Measurements from ENCODE around the gene C7orf57. TPM values are rescaled to one million over a fixed set of nuclear protein-coding genes. Genes with fewer than 3 reads are reported as not detected.
"Not testable (repeated sequence)": the region's sequence is repeated elsewhere in the genome, so short reads cannot be mapped to it uniquely, and the experiment has no call there.

Gene C7orf57
- total and polyA plus RNA-seq, 7 donors: not detected

DNA sequence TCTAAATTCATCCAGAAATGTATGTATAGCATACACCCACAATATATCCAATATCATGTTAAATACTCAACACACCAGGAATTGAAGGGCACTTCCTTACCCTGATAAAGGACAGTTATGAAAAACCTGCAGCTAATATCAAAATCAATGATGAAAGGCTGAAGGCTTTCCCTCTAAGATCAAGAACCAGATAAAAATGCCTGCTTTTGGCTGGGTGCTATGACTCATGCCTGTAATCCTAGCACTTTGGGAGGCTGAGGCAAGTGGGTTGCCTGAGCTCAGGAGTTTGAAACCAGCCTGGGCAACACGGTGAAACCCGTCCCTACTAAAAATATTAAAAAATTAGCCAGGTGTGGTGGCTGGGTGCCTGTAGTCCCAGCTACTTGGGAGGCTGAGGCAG, 32.1 kb downstream of the C7orf57 start:
- Histone ChIP-seq H3K9me3 (peaks cover 0 to 3% (median 0%) of the 10 kb centered on the region in 4 donors), H3K36me3 (no peaks in the 10 kb centered on the region), H3K27ac (no peak overlapping the region), H3K4me1 (no peaks in the 10 kb centered on the region), H3K27me3 (no peaks in the 10 kb centered on the region), H3K4me3 (no peak overlapping the region)
- intact Hi-C loops (cut with DNase I): no loop called here
- TF ChIP-seq POLR2A (IDR thresholded peaks at IDR 0.05): no peak
- TF ChIP-seq, protein P1, sequence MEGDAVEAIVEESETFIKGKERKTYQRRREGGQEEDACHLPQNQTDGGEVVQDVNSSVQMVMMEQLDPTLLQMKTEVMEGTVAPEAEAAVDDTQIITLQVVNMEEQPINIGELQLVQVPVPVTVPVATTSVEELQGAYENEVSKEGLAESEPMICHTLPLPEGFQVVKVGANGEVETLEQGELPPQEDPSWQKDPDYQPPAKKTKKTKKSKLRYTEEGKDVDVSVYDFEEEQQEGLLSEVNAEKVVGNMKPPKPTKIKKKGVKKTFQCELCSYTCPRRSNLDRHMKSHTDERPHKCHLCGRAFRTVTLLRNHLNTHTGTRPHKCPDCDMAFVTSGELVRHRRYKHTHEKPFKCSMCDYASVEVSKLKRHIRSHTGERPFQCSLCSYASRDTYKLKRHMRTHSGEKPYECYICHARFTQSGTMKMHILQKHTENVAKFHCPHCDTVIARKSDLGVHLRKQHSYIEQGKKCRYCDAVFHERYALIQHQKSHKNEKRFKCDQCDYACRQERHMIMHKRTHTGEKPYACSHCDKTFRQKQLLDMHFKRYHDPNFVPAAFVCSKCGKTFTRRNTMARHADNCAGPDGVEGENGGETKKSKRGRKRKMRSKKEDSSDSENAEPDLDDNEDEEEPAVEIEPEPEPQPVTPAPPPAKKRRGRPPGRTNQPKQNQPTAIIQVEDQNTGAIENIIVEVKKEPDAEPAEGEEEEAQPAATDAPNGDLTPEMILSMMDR (IDR thresholded peaks at IDR 0.05): no peak
- no peak for TF ChIP-seq EP300 (IDR thresholded peaks at IDR 0.05)
- TF ChIP-seq POLR2AphosphoS5 (IDR thresholded peaks at IDR 0.05): no peak
- 92 to 97% methylated on average over 2 of the region's 2 CpGs for WGBS, 2 donors
- no peak for DNase-seq

DNA sequence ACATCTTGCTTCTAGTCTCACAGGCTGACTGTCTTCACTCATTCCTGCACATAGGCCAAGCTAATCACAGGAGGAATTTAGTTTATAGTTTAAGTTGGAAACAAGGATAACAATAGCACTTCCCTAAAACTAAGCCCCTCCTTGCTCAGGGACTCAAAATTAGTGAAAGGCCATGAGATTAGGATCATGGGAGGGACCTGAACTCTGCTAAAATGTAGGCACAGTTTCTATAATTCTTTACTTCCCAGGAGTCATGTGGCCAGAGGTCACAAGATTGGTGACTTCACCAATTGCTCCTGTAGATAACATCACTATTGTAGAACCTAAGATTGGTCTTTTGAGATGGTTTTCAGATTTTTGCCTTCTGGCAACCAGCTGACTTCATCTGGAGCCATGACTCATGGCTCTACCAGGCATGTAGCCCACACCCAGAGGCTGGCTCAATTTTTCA, 38.9 kb downstream of the C7orf57 start:
- Histone ChIP-seq H3K4me3 (no peak overlapping the region), H3K4me1 (no peaks in the 10 kb centered on the region), H3K27ac (no peak overlapping the region), H3K27me3 (no peaks in the 10 kb centered on the region), H3K36me3 (no peaks in the 10 kb centered on the region), H3K9me3 (no peaks in the 10 kb centered on the region)
- DNase-seq: no peak
- intact Hi-C loops (cut with DNase I): no loop called here
- TF ChIP-seq EP300 (IDR thresholded peaks at IDR 0.05): no peak
- no peak for TF ChIP-seq POLR2A (IDR thresholded peaks at IDR 0.05)
- TF ChIP-seq POLR2AphosphoS5 (IDR thresholded peaks at IDR 0.05): no peak
- TF ChIP-seq, protein P1 (IDR thresholded peaks at IDR 0.05): no peak

DNA sequence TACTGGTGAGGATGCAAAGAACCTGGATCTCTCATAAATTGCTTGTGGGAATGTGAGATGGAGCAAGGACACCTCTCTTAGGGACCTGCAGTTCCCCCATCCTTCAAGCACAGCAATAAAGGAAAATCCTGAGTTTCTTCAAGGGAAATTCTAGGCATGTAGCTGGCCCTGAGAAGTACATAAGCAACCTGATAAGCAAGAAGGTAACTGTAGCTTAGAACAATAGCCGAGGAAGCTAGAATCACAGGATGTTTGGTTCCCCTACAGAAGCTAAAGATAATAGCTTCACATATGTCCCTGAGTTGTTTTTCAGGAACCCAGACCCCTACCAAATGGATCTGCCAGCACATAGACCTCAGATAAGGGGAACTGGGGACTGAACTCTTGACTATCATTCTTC, 42.1 kb downstream of the C7orf57 start:
- DNase-seq: no peak
- H3K36me3 ChIP-seq: no peaks in the 10 kb centered on the region
- H3K9me3 ChIP-seq: no peaks in the 10 kb centered on the region
- no peak overlapping the region for H3K27ac ChIP-seq
- H3K4me1 ChIP-seq: no peaks in the 10 kb centered on the region
- H3K27me3 ChIP-seq: no peaks in the 10 kb centered on the region
- H3K4me3 ChIP-seq: no peak overlapping the region
- intact Hi-C loops (cut with DNase I): no loop called here
- TF ChIP-seq, protein P1 (IDR thresholded peaks at IDR 0.05): no peak
- no peak for TF ChIP-seq EP300 (IDR thresholded peaks at IDR 0.05)
- no peak for TF ChIP-seq POLR2A (IDR thresholded peaks at IDR 0.05)
- TF ChIP-seq POLR2AphosphoS5 (IDR thresholded peaks at IDR 0.05): no peak
- WGBS, 2 donors: 88 to 93% methylated on average over 1 of the region's 1 CpG

DNA sequence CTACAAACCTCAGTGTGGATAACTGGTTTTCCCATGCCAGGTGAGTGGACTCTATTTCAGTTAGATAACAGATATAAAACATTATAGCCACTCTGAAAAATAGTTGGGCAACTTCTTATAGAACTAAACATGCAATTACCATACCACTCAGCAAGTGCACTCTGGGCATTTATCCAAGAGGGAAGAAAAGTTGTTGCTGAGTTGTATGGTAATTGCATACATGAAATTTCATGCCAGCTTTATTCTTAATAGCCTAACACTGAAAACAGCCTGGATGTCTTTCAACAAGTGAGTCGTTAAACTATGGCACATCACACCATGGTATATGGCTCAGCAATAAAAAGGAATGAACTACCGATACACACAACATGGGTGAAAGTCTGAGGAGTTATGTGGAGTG, 43.1 kb downstream of the C7orf57 start:
- intact Hi-C loops (cut with DNase I): no loop called here
- TF ChIP-seq POLR2A (IDR thresholded peaks at IDR 0.05) (no peak), EP300 (IDR thresholded peaks at IDR 0.05) (no peak)
- TF ChIP-seq, protein P1 (IDR thresholded peaks at IDR 0.05): no peak
- DNase-seq: no peak
- Histone ChIP-seq H3K27ac (no peak overlapping the region), H3K9me3 (no peaks in the 10 kb centered on the region), H3K36me3 (no peaks in the 10 kb centered on the region), H3K27me3 (no peaks in the 10 kb centered on the region), H3K4me3 (no peak overlapping the region), H3K4me1 (no peaks in the 10 kb centered on the region)
- WGBS, 2 donors: 15 to 64% methylated on average over 2 of the region's 2 CpGs

DNA sequence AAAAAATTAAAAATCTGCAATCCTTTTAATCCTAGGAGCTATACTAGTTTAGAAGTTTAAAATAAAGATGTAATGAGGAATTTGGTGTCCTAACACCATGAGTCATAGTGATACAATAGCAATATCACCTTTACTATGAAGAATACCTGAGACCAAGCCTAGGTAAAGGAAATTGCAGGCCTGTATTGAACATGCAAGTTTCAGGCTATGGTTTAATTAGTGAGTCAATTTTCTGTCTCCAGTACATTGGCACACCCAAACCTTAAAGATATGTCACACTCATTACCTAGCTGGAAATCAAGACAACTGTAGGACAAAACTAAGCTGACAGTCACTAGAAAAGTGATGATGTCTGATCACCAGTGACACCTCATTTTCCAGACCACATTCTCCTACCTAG, 47.0 kb downstream of the C7orf57 start:
- H3K27ac ChIP-seq; intact Hi-C loops (cut with DNase I); H3K9me3 ChIP-seq; H3K4me3 ChIP-seq; H3K4me1 ChIP-seq; H3K27me3 ChIP-seq; H3K36me3 ChIP-seq; DNase-seq: not testable (repeated sequence)

Data from sigmoid colon (tissue), 7 donors.